IPS-18c (cell line): ENCODE measurements around the gene ZNF592.
"Not testable (repeated sequence)": the region's sequence is repeated elsewhere in the genome, so short reads cannot be mapped to it uniquely, and the experiment has no call there.

Experiments
- H3K4me3 ChIP-seq: 2 replicates; pipeline ENCODE4 v1.7.0; 2013; ENCODE audit warnings: low read depth, mild to moderate bottlenecking, low read length, moderate library complexity; ENCODE audit not compliant: insufficient read depth
- H3K9me3 ChIP-seq: one replicate; pipeline ENCODE4 v1.6.1; 2013; ENCODE audit warnings: mild to moderate bottlenecking, low read length, moderate library complexity; ENCODE audit not compliant: control insufficient read depth, insufficient read depth

Gene ZNF592

GRCh38 chr15:84831028-84831427 is 82.6 kb downstream of the ZNF592 start:
- no peaks in the 10 kb centered on the region for H3K9me3 ChIP-seq
- H3K4me3 ChIP-seq, result no peak overlapping the region

DNA sequence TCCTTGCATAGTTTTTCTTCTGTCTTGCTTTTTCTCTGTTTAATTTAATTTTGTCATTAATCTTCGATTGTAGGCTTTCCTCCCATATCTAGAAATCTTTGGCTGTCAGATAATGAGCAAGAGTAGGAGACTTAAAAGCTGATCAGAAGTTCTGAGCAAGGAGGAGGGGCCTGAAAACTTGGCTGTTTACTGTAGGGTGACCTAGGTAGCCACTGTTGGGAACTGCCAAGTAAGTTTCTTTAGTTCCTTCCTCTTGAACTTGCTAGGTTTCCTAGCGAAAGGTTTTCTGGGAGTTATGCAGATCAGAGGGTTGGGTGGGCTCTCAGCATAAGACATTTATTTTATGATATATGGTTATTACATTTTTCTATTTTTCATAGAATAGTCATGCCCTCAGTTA is 83.2 kb downstream of the ZNF592 start:
- H3K9me3 ChIP-seq, result no peaks in the 10 kb centered on the region
- no peak overlapping the region for H3K4me3 ChIP-seq

DNA sequence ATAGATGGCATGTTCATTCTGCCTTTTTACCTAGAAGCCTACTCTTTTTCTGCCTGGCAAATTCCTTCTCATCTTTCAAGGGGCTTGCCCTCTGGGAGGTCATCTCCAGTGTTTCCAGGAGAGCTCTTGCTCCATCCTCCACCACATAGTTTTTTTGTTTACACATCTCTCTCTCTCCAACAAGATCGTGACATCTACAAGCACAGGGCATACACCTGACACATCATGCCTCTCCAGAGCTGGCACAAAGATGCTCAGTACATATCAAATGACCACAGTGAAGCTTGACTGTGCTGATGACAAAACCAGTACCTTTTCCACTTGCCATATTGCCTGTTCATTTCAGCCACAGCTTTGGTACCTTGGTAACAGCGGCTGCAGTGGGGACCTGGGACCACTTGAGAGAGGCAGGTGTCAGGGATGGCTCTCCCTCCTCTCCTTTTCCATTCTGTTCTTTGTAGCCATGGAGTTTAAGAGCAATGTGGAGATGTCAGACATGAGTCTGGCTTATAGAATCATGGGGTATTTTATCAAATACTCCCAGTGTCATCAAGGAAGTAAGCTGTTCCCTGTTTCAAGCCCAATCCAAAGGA is 84.2 kb downstream of the ZNF592 start:
- H3K4me3 ChIP-seq, result no peak overlapping the region
- no peaks in the 10 kb centered on the region for H3K9me3 ChIP-seq

GRCh38 chr15:84833447-84834228 is 85.2 kb downstream of the ZNF592 start:
- no peaks in the 10 kb centered on the region for H3K9me3 ChIP-seq
- H3K4me3 ChIP-seq, result no peak overlapping the region

DNA sequence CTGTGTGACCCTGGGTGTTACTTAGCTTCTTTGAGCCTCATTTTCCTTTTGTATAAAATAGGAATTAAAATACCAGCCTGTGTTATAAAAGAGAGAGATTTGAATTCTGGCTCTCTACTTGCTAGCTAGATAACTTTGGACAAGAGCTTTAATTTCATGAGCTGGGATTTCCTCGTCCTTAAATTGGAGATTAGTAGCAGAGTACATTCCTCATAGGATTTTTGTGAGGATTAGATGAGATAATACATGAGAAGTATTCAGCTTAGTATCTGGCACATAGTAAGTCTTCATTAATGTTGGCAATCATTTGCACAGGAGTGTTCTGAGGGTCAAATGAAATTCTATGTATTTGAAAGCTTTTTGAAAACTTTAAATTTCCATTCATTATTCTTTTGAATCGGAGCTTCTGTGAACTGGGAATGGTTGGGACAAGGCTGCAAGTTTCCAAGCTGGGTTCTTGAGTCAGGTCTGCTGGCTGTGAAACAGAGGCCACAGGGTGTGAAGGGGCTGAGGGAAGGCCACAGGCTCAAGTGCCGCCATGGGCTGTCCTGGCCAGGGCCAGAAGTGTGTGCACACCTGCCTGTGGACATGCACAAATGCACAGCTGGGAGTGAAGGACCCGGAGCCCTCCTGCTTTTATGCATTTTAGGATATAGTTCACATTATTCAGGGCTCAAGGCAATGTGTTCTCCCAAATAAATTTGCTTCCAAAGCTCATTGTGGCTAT is 86.0 kb downstream of the ZNF592 start:
- H3K9me3 ChIP-seq, result no peaks in the 10 kb centered on the region
- no peak overlapping the region for H3K4me3 ChIP-seq

- Histone ChIP-seq H3K9me3 (no peaks in the 10 kb centered on the region), H3K4me3 (no peak overlapping the region)
Measured at GRCh38 chr15:84834969-84835368, 86.6 kb downstream of the ZNF592 start.

DNA sequence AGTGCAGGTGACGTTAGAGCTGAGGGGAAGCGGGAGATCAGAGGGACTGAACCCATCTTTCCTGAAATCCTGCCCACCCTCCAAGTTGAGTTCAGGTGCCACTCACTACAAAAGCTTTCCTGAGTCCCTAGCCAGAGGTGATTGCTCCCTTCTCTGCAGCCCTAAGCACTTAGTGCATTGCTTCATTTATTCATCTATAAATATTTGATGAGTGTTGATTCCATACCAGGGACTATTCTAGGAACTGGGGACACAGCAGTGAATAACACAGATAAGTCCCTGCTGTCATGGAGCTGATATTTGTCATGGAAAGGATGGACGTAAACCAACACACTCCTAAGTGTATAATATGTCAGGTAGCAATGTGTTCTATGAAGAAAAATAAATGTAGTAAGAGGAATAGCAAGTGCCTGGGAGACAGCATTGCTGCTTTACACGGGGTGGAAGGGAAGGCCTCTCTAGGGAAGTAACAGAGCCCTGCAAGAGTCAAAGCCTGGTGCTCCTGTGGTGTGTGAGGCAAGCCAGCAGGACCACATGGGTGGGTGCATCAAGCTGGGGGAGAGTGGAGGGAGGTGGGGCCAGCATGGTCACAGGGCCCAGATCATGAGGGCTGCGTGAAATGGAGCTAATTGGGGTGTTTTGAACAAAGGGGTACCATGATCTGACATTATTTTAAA is 87.4 kb downstream of the ZNF592 start:
- H3K4me3 ChIP-seq, result no peak overlapping the region

GRCh38 chr15:84836844-84837243 is 88.5 kb downstream of the ZNF592 start:
- no peak overlapping the region for H3K4me3 ChIP-seq
- no peaks in the 10 kb centered on the region for H3K9me3 ChIP-seq

More for the DNA sequence above, 87.4 kb downstream of the ZNF592 start:
- no peaks in the 10 kb centered on the region for H3K9me3 ChIP-seq

- Histone ChIP-seq H3K4me3 (no peak overlapping the region), H3K9me3 (no peaks in the 10 kb centered on the region)
Measured at GRCh38 chr15:84839714-84840113, 91.3 kb downstream of the ZNF592 start.

DNA sequence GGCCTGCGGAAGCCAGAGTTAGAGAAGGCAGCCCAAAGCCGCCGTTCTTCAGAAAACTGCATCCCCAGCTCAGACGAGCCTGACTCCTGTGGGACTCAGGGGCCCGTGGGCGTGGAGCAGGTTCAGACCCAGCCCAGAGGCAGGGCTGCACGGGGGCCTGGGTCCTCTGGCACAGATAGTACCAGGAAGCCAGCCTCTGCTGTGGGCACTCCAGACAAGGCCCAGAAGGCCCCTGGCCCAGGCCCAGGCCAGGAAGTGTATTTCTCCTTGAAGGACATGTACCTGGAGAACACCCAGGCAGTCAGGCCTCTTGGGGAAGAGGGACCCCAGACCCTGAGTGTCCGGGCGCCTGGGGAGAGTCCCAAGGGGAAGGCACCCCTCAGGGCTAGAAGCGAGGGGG is 91.9 kb downstream of the ZNF592 start:
- Histone ChIP-seq H3K9me3 (no peaks in the 10 kb centered on the region), H3K4me3 (no peak overlapping the region)

DNA sequence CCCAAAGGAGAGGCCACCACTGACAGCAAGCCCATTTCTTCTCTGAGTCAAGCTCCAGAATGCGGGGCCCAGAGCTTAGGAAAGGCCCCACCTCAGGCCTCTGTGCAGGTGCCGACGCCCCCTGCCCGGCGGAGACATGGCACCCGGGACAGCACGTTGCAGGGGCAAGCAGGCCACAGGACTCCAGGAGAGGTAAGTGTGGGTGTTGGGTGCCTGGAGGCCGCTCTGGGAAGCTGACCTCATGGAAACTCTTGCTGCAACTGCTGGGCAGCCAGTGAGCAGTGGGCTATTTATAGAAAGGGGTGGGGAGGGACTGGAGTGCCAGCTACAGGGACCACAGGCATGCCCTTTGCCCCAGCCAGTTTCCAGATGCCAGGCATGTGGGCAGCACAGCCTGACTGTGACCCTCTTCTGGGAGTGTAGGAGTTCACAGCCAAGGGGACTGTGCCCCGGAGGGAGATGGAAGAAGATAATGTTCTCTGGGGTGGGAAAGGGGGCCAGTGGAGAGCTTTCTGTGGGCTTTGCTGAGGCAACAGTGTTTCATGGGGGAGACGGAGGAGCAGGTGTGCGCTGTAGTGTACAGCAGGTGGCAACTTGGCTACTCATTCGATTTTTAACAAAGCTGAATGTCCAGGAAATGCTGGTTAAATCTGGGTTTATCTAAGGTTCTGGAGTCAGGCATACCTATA is 92.5 kb downstream of the ZNF592 start:
- H3K9me3 ChIP-seq, result peaks cover under 1% of the 10 kb centered on the region
- no peak overlapping the region for H3K4me3 ChIP-seq

GRCh38 chr15:84842781-84843180 is 94.4 kb downstream of the ZNF592 start:
- Histone ChIP-seq H3K4me3 (no peak overlapping the region), H3K9me3 (peaks cover 2% of the 10 kb centered on the region)

DNA sequence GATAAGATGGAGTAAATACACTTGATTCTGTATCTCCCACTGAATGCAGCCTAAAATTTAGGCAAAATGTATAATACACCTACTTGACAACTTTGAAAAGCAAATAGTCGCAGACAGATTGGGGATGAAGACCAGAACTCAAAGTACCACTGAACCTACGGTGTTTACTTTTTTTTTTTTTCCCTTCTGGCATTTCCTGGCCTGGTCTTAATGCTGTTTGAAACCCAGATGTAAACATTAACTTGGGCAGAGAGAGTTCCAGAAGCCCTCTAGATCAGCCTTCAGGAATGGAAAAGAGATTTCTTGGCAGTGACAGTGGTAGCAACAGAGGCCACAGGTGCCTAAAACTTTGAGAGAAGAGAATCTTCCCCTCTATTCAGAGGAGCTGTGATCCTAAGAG is 96.6 kb downstream of the ZNF592 start:
- Histone ChIP-seq H3K9me3 (peaks cover 2% of the 10 kb centered on the region), H3K4me3 (no peak overlapping the region)

GRCh38 chr15:84845631-84846030 is 97.2 kb downstream of the ZNF592 start:
- H3K9me3 ChIP-seq, H3K4me3 ChIP-seq: not testable (repeated sequence)

DNA sequence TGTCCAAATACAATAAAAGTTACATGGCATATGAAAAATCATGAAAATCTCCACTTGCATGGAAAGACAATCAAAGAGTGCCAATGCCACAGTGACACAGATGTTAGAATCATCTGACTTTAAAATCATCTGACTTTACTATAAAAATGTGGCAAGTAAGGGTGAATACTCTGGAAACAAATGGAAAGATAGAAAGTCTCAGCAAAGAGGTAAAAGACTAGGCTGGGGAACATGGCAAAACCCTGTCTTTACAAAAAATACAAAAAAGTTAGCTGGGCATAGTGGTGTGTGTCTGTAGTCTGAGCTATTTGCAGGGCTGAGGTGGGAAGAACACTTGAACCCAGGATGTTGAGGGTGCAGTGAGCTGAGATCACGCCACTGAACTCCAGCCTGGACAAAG is 97.9 kb downstream of the ZNF592 start:
- Histone ChIP-seq H3K4me3 (no peak overlapping the region), H3K9me3 (peaks cover 2% of the 10 kb centered on the region)

- no peak overlapping the region for H3K4me3 ChIP-seq
- peaks cover 2% of the 10 kb centered on the region for H3K9me3 ChIP-seq
Measured at GRCh38 chr15:84847382-84847781, 99.0 kb downstream of the ZNF592 start.

GRCh38 chr15:84852212-84852611 is 103.8 kb downstream of the ZNF592 start:
- H3K9me3 ChIP-seq, result no peaks in the 10 kb centered on the region
- no peak overlapping the region for H3K4me3 ChIP-seq
